Gastroesophageal sphincter (tissue), 4 donors: Measurements from ENCODE around the gene MECR. TPM values are rescaled to one million over a fixed set of nuclear protein-coding genes. Genes with fewer than 3 reads are reported as not detected.
A peak's percentile ranks its signal among the peaks of the same experiment; 100 is the strongest.

Source experiments
- ATAC-seq: fragments of 150-250 bp; one replicate; pipeline ENCODE4 v1.9.1; 2016; ENCODE audit warnings: mild to moderate bottlenecking, moderate library complexity
- H3K27ac ChIP-seq, 4 donors: fragments of 200-600 bp; sonication (generic) in 3 of 4; 1 replicate in 3 of 4; 2 replicates in 1 of 4; pipeline ENCODE4 v1.5.1; 2016 to 2019
- H3K27me3 ChIP-seq: fragments of 200-600 bp; sonication (generic); one replicate; pipeline ENCODE4 v1.5.1; 2019
- H3K36me3 ChIP-seq, 2 donors: fragments of 200-600 bp; sonication (generic); one replicate each; pipeline ENCODE4 v1.5.1; 2019; ENCODE audit warnings: control low read depth in 1 of 2
- H3K4me1 ChIP-seq, 3 donors: fragments of 200-600 bp; sonication (generic); 1 replicate in 2 of 3; 2 replicates in 1 of 3; pipeline ENCODE4 v1.5.1; 2016 to 2019; ENCODE audit warnings: control low read depth in 2 of 3
- H3K4me3 ChIP-seq, 2 donors: fragments of 200-600 bp; sonication (generic); one replicate each; pipeline ENCODE4 v1.5.1; 2019; ENCODE audit warnings: mild to moderate bottlenecking in 1 of 2, moderate library complexity in 1 of 2
- H3K9me3 ChIP-seq, 3 donors: fragments of 200-600 bp; sonication (generic); one replicate each; pipeline ENCODE4 v1.5.1; 2017 to 2019; ENCODE audit warnings: control low read depth in 2 of 3
- EP300 ChIP-seq: sonication (generic); formaldehyde crosslinking; IDR thresholded peaks from one replicate; pipeline ENCODE4 v1.6.1; 2017; ENCODE audit warnings: antibody characterized with exemption, mild to moderate bottlenecking
- POLR2A ChIP-seq, 2 donors: fragments of 450-650 bp; IDR thresholded peaks; one replicate each; pipeline ENCODE4 v1.6.1; 2017; ENCODE audit warnings: antibody characterized with exemption in 2 of 2, mild to moderate bottlenecking in 2 of 2, moderate library complexity in 1 of 2
- POLR2AphosphoS5 ChIP-seq: sonication (generic); formaldehyde crosslinking; IDR thresholded peaks from one replicate; pipeline ENCODE4 v1.6.1; 2017; ENCODE audit warnings: antibody characterized with exemption
- WGBS, 2 donors: methylation state at CpG; one replicate each; pipeline ENCODE4 v1.1.5; 2018; ENCODE audit warnings: low coverage in 1 of 2; 5-methylcytosine and 5-hydroxymethylcytosine counted together
- small RNA-seq, 4 donors: library from RNA; depleted of rRNA; stranded (forward); fragments of <200 nt; gene quantifications; one replicate each; pipeline ENCODE3, GENCODE V24; 2016
- total RNA-seq, 4 donors: library from RNA; depleted of rRNA; stranded (reverse); fragments of >200 nt; gene quantifications; one replicate each; pipeline ENCODE4 v1.1.0, GENCODE V29; 2016
- TF ChIP-seq, protein P1 (sequence below), 4 experiments: fragments of 200-600 bp in 2 of 4; fragments of 450-650 bp in 2 of 4; sonication (generic) in 1 of 4; IDR thresholded peaks; one replicate each; pipeline ENCODE4 v1.5.1; 2017 to 2019; ENCODE audit warnings: antibody characterized with exemption in 4 of 4, mild to moderate bottlenecking in 2 of 4, moderate library complexity in 2 of 4

The MECR gene
- total RNA-seq, 4 donors from 2014 or later, result 8.2 to 17.1 (median 12.9) TPM

- Histone ChIP-seq H3K9me3 (no peaks in the 10 kb centered on the region), H3K4me3 (no peak overlapping the region), H3K27ac (peak overlapping the region in 3 of 4 donors; percentile 5 to 37 (median 18)), H3K27me3 (no peaks in the 10 kb centered on the region), H3K4me1 (peaks cover 0 to 11% (median 0%) of the 10 kb centered on the region in 3 donors), H3K36me3 (peaks cover 3 to 80% of the 10 kb centered on the region in 2 donors)
- peak; percentile 23 for TF ChIP-seq POLR2AphosphoS5
- TF ChIP-seq, protein P1, sequence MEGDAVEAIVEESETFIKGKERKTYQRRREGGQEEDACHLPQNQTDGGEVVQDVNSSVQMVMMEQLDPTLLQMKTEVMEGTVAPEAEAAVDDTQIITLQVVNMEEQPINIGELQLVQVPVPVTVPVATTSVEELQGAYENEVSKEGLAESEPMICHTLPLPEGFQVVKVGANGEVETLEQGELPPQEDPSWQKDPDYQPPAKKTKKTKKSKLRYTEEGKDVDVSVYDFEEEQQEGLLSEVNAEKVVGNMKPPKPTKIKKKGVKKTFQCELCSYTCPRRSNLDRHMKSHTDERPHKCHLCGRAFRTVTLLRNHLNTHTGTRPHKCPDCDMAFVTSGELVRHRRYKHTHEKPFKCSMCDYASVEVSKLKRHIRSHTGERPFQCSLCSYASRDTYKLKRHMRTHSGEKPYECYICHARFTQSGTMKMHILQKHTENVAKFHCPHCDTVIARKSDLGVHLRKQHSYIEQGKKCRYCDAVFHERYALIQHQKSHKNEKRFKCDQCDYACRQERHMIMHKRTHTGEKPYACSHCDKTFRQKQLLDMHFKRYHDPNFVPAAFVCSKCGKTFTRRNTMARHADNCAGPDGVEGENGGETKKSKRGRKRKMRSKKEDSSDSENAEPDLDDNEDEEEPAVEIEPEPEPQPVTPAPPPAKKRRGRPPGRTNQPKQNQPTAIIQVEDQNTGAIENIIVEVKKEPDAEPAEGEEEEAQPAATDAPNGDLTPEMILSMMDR (IDR thresholded peaks at IDR 0.05), result no peak
- TF ChIP-seq EP300, result no peak
- no peak for TF ChIP-seq POLR2A (IDR thresholded peaks at IDR 0.05)
- WGBS, 2 donors, result 46 to 51% methylated on average over 7 to 8 of the region's 8 CpGs
- no peak for ATAC-seq
These were observed 84.8 kb downstream of the MECR start for GRCh38 chr1:29145739-29146437.

GRCh38 chr1:29144178-29144577 is 86.6 kb downstream of the MECR start:
- H3K27ac ChIP-seq, result no peak overlapping the region
- H3K36me3 ChIP-seq, result peaks cover 0 to 62% of the 10 kb centered on the region in 2 donors
- no peak for TF ChIP-seq POLR2A (IDR thresholded peaks at IDR 0.05)
- TF ChIP-seq POLR2AphosphoS5, result no peak
- no peak for TF ChIP-seq EP300
- TF ChIP-seq, protein P1 (IDR thresholded peaks at IDR 0.05), result no peak
- H3K4me1 ChIP-seq, result peaks cover 0 to 11% (median 0%) of the 10 kb centered on the region in 3 donors
- H3K9me3 ChIP-seq, result no peaks in the 10 kb centered on the region
- ATAC-seq, result no peak
- 57 to 94% methylated on average over 1 to 2 of the region's 2 CpGs for WGBS, 2 donors
- H3K4me3 ChIP-seq, result no peak overlapping the region
- no peaks in the 10 kb centered on the region for H3K27me3 ChIP-seq

- Histone ChIP-seq H3K9me3 (no peaks in the 10 kb centered on the region), H3K4me3 (no peak overlapping the region), H3K36me3 (peaks cover 0 to 48% of the 10 kb centered on the region in 2 donors), H3K27ac (no peak overlapping the region), H3K4me1 (peaks cover 0 to 11% (median 0%) of the 10 kb centered on the region in 3 donors), H3K27me3 (no peaks in the 10 kb centered on the region)
- TF ChIP-seq POLR2AphosphoS5 (no peak), POLR2A (IDR thresholded peaks at IDR 0.05) (no peak), EP300 (no peak)
- TF ChIP-seq, protein P1 (IDR thresholded peaks at IDR 0.05), result no peak
- WGBS, 2 donors, result 87 to 90% methylated on average over 2 of the region's 2 CpGs
- no peak for ATAC-seq
These were observed 88.0 kb downstream of the MECR start for GRCh38 chr1:29142714-29143113.

Small RNA genes within 50 kb of the gene (small RNA-seq; reads per million reads assigned to genes)
- gene RF02271, result 0 reads per million in 4 donors

Other genes with a start within 250 kb of the MECR start
- 10 to 100 TPM; 22.6 to 39.7 (median 30.7) TPM for gene TMEM200B, start 107.0 kb downstream of the MECR start, total RNA-seq
- 100 to 1,000 TPM in 1 of 4 donors, 10 to 100 TPM in 3; 82.7 to 112 (median 96.8) TPM for gene SRSF4, start 49.0 kb downstream of the MECR start, total RNA-seq
- gene PTPRU, start 5.6 kb upstream of the MECR start, total RNA-seq, result 10 to 100 TPM; 11.1 to 30.5 (median 23.7) TPM